H4 (cell line): ENCODE results near the gene SLC66A3. TPM values are rescaled to one million over a fixed set of nuclear protein-coding genes. Genes with fewer than 3 reads are reported as not detected.
A peak's percentile ranks its signal among the peaks of the same experiment; 100 is the strongest.

ENCODE experiments used
- DNase-seq: peaks from one replicate; pipeline ENCODE4 v3.0.0-alpha.2; 2015; ENCODE audit warnings: low spot score
- total RNA-seq: library from RNA; depleted of rRNA; stranded (reverse); fragments of >200 nt; shearing (Covaris generic); gene quantifications from 2 replicates; pipeline ENCODE4 v1.2.3, GENCODE V29; 2014

Gene SLC66A3
- total RNA-seq, 1 experiment from 2014 or later, result 16.1 TPM

DNA sequence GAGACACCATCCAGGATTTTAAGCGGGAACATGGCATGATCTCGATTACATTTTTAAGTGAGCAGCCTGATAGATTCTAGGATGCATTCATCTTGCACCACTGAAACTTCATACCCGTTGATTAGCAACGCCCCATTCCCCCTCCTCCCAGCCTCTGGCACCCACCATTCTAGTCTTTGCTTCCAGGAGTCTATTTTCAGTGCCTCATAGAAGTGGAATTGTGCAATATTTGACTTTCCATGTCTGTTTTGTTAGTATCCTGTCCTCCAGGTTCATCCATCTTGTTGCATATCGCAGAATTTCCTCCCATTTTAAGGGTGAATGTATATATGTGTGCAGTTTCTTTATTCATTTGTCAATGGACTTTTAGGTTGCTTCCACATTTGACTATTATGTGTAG, 20.9 kb upstream of the SLC66A3 start:
- DNase-seq, result no peak

DNA sequence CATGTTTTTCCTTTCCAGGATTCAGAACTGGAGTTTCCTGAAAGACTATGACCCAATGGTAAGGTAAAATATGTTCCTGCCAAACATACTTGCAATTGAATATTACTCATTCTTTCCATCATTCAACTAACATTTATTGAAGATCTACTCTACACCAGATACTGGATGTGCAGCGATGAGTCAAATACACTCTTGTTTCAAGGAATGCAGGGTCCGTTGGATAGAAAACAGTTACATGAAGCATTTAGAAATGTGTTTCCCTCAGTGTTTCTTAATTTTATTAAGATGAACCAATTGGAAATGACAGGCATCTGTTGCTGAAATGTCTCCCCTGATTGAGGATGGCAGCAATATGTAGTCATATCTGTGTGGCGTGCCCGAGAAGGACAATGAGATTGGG, 14.8 kb upstream of the SLC66A3 start:
- no peak for DNase-seq

DNA sequence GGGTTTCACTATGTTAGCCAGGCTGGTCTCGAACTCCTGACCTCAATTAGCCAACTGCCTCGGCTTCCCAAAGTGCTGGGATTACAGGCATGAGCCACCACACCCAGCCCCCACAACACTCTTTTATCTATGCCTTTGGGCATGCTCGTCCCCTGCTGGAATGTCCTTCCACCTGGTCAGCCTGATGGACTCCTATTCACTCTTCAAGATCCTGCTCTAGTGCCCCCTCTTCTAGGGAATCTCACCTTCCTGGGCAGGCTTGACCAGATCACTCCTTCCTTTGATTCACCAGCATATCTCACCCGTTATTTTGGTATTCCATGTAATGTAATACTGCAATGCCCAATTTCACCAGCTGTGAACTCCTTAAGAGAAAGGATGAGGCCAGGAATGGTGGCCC, 13.9 kb upstream of the SLC66A3 start:
- no peak for DNase-seq

DNA sequence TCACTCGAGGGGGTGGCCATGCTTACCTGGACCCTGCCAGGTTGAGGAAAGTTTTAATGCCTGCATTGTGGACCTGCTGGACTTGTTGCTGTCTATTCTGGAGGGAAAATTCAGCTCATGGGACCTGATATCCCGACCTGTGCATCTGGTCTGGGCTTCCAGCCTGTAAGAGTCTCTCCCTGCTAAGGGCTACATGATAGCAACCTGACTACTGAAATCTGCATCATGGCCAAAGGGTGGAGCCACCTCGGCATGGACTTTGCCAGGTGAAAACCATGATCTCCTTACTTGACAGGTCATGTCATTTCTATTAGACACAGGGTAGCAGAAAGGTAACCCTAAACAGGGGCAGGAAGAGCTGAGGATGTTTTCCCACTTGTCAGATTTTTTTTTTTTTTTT, 12.9 kb upstream of the SLC66A3 start:
- no peak for DNase-seq

DNA sequence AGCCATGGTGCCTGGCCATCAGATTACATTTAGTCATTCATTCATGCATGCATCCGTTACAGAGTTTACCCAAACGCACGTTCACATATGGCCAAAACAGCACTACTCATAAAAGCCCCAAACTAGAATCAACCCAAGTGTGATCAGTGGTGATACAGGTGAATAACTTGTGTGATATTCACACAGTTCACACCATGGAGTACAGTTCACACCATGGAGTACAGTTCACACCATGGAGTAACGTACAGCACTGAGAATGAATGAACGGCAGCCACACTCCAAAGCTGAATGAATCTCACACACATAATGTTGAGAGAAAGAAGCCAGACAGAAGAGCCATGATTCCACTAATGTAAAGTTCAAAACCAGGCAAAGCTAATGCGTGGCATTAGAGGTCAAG, 12.3 kb upstream of the SLC66A3 start:
- no peak for DNase-seq

DNA sequence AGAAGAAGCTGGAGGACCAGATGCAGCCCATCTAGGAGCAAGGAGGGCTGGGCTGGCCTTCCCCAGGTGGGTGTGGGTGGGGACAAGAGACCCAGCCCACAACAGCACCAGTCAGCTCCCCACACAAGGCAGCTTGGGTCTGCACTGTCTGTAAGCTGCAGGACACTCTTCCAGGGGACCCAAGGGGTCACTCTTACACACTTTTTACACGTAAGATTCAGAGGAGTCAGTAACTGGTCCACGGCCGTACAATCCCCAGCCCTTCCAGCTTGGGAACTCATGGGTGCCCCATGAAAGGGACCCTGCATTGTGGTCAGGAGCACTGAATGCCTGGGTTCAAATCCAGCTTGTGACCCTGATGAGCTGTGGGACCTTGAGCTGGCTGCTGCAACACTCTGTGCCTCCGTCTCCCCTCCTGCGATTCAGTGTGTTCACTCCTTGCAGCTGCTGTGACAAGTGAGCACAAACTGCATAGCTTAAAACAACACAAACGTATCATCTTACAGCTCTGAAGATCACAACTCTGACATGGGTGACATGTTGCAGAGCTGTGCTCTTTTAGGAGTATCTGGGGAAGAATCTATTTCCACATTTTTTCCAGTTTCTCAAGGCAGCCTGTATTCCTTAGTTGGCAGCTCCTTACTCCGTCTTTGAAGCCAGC, 11.1 kb upstream of the SLC66A3 start:
- DNase-seq, result no peak

DNA sequence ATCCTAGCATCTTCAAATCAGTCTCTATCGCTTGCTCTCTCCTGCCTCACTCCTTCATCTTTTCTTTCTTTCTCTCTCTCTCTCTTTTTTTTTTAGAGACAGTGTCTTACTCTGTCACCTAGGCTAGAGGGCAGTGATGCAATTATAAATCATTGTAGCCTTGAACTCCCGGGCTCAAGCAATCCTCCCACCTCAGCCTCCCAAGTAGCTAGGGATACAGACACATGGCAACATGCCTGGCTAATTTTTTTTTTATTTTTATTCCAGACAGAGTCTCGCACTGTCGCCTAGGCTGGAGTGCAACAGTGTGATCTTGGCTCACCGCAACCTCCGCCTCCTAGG, 10.6 kb upstream of the SLC66A3 start:
- DNase-seq, result no peak

DNA sequence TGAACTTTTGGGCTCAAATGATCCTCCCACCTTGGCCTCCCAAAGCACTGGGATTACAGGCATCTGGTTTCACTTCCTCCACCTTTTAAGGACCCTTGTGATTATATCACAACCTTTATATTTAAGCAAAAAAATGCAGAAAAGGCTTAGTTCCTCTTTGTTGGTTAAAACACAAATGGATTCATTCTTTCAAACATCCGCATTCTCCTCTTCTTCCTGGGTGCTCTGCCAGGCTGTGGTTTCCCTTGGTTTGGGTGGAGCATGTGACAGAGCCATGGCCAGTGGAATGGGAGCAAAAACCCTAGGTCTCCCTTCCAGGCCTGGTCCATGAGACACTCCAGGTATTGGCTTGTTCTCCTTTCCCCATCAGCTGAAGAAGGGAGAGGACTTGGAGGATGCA, 9.9 kb upstream of the SLC66A3 start:
- no peak for DNase-seq

DNA sequence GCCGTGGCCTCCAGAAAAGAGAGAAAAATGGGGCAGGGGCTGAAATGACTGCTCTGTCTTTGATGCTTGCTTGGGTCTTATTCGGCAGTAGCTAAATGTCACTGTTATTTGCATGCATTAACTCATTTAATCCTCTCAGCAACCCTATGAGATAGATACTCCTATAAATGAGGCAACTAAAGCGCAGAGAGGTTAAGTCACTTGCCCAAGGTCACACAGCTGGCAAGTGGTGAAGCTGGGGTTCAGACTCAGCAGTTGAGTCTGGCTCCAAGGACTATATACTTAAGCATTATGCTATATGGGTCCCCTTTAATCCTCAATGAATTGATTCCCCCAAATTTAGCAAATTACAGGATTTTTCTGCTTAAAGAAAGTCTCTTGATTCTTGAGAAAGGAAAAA, 9.2 kb upstream of the SLC66A3 start:
- DNase-seq, result no peak

DNA sequence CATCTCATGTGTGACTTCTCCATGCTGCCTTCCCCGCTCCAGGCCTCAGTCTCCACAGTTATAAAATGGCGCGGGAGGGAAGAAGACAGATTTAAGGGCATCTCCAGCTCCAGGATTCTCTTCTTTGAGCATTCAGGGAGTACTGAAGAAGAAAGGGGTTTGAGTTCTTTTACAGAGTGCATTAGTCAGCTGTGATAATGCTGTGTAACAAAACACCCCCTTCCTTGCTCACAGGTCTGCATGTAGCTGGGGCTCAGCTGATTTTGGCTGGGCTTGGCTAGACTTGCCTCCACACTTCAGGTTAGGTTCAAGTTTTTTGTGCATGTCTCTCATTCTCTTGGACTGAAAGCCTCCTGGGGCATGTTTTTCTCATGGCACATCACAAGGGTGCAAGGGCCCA, 8.0 kb upstream of the SLC66A3 start:
- DNase-seq, result no peak

DNA sequence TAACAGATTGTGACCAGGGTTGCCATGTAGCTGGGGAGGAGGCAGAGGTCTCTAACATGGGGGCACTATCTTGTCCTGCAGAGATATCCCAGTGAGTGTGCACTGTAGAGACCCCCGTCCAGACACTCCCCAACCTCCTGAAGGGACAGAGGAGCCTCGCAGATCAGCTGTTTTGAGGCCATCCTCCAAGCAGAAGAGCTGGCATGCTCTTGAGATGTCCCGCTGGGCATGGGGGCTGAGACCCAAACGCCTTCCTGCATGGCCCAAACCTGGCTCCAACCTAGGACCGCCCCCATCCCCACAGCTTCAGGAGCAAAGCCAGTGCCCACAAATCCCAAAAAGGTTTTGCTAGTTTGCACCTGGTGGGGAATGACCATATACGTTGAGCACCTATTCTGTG, 2.7 kb upstream of the SLC66A3 start:
- no peak for DNase-seq

DNA sequence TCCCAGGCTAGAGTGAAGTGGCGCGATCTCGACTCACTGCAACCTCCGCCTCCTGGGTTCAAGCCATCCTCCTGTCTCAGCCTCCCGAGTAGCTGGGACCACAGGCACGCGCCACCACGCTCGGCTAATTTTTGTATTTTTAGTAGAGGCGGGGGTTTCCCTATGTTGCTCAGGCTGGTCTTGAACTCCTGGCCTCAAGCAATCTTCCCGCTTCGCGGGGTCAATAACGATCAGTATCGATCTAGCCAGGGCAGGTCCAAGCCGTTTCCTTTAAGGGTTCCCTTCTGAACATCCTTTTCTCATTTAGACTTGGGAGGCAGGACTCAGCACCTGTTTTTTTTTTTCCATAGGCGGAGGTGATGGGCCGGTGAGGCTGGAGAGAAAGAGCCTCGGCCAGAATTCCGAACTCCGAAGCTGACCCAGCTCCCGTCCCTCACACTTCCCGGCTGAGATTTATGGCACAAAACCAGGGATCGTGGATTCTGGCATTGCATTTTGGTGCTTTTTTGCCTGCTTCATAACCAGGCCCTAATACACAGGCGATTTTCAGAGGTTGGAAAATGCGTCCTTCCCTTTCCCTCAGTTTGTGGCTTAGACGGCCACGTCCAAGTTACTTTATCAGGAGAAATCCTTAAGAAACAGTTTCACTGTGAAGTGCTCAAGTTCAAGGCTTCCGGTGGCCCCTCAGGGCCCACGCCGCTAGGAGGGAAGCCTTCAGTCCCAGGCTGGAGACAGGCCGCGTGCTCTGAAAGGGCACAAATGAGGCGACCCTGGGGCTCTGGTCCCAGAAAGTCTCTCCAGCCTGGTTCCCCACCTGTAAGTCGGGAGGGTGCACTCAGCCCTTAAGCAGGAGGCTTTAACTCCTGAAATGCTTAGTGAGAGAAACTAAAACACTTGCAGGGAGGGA, 998 bp upstream of the SLC66A3 start:
- no peak for DNase-seq

DNA sequence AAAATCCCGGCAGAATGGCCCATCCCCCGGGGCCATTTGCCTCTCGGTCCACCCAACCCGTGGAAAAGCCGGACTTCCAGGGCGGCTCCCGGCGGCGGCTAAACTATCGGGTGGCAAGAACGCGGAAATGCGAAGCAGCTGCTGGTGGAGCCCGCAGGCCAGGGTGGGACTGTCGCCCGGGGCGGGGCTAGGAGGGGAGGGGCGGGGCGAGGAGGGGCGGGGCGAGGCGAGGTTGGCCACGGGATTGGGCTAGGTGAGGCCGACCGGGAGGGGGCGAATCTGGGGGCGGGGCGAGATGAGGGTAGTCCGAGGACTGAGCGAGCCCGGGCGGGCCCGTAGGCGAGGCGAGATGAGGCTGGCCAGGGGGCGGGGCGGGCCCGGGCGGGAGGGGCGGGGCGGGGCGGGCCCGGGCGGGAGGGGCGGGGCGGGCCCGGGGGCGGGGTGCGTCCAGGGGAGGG, 315 bp upstream of the SLC66A3 start:
- peak; percentile 79 for DNase-seq

DNA sequence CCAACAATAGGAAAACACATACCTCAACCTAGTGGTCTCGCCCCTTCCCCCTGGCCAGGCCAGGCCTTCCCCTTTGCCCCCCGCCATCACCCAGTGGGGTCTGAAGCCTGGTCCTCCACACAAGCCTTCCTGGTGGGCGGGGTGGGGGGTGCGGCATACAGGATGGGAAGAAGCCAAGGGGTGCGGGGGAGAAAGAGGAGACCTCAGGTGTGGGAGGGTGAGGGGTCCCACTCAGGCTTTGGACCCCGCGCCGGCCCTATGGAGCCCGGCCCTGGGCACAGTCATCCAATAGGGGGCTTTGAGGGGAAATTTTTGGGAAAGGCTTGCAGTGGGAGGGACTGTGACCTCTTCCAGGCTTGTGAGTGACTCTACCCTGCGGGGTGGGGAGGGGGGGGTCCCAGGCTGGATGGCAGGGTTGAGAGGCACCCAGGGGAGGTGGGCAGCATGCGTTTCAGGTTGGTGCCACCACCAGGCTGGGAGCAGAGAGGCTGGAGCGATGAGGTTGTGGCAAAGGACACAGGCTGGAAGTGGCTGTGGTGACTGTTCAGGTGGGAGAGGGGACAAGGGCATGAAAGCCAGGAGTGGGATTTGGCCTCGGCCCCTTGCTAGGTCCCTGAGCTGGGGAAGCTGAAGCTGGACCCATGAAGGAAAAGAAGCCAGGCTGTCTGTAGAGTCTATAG, 1.3 kb downstream of the SLC66A3 start:
- DNase-seq, result no peak

DNA sequence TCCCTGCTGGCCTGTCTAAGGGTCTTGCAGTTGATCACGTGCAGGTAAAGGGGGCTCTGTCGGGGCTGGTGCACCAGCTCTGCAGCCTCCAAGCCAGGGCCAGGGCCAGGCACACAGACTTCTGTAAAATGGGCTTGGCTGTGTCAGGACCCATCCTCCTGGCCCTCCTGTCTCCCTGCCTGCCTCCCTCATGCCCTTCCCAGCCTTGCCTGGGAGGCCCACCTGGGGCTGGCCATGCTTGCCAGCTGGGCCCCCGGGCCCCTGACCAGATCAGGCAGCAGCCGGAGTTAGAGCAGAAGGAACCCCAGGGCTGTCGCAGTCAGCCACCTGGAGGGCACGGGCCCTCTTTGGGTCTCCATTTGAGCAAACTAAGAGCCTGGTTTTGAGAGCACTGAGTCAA, 2.0 kb downstream of the SLC66A3 start:
- DNase-seq, result no peak

DNA sequence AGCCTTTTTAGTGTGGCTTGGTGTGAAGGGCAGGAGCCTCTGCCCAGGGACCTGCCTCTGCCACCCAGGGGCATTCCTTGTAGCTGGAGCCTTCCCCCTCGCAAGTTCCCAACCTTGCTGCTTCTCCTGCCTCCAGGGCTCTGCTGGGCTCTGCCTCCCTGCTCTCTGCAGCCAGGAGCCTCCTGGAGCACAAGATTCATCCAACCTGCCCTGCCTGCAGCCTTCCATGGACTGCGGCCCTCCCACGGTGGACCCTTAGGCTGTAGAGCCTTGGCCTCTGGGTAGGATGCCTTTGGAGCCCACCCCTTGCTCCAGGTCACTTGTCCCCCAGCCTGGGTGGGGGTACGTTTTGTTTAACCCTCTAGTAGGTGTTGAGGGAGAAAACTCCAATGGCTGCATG, 2.5 kb downstream of the SLC66A3 start:
- no peak for DNase-seq

DNA sequence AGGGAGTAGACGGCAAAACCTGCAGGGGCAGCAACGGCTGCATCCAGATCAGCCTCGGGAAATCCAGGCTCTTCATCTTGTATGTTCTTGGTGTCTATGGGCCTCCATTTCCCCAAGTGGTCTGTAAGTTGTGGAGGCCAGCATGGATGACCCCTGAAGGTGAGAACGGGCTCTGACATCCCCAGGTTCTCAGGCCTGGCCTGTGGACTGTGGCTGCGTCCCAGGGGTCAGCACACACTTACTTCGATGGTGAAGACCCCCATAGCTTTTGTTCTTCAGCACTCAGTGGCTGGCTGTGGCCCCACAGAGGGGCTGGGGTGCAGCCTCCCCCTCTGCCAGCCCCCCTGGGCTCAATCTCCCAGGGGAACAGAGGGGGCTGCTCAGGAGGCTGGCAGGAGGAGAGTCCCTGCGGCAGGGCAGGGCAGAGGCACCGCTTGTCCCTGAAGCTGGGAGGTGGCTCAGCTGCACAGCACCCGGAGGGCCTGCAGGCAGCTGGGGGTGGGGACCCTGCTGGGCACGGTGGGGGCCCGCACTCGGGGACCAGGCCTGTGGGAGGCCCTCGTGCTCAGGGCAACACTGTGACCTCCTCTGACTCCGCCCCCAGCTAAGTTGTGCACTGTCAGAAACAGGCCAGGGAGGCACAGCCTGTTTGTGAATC, 3.8 kb downstream of the SLC66A3 start:
- DNase-seq, result no peak

DNA sequence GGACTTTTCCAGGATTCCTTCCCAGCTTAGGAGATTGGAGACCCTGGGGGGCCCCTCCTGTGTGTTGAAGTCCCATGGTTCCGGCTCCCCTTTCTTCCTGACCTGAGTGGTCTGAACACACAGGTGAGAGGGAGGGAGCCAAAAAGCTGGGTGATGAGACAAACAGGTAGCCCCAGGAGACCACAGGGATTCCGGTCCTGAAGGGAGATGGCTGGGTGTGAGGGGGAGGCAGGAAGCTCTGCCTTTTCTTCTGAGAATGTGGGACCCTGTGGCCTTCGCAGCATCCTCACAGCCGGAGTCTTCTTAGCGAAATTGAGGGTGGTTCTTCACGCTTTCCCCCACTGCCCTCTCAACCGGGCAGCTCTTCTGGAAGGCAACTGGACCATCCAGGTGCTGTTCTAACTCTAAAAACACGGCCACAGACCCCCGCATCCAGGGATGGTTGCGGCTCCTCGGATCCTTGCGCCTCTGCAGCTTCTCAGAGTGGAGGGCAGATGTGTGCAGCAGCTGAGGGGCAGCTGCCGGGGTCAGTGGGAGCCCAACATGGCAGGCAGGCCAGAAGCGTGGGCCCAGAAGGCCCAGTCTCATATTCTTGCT, 4.4 kb downstream of the SLC66A3 start:
- no peak for DNase-seq

DNA sequence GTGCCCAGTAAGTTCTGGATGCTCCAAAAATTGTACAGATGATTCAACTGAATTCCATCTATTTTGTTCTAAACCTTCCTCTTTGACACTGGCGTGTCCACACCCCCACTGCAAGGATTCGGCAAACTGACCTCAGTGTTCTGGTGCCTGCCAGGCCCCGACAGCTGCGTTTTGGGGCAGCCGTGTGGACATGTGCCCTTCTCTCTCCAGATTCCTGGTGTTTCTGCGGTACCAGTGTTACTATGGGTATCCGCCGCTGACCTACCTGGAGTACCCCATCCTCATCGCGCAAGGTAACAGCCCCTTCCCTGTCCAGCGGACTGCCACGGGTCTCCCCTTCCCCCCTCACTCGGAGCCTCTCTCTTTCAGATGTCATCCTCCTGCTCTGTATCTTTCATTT, 5.0 kb downstream of the SLC66A3 start:
- no peak for DNase-seq

DNA sequence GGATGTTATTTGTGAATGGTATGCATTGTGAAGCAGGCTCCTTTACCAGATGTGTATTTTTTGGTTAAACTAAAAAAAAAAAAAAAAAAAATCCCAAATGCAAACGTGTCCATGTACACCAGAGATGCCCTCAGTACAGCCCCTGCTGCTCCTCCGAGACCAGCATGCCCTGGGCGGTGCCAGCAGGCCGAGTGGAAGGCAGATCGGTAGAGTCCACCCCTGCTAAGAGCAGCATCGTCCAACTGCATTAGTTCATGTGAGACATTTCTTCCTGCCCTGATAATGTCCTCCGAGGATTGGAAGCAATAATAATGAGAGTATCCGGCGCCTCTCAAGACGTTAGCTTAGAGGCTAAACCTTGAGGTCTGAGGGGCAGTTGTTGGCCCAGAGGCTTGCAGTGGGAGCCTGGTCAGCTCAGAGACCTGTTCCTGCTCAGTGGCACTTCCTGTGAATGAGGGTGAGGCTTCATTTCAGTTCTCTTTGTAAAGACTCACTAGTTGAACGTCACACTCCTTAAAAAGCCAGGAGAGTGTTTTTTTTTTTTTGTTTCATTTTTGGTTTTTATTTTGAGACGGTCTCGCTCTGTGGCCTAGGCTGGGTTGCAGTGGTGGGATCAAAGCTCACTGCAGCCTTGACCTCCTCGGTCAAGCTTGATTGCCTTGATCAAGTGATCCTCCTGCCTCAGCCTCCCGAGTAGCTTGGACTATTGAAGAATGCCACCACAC, 5.6 kb downstream of the SLC66A3 start:
- DNase-seq, result no peak

DNA sequence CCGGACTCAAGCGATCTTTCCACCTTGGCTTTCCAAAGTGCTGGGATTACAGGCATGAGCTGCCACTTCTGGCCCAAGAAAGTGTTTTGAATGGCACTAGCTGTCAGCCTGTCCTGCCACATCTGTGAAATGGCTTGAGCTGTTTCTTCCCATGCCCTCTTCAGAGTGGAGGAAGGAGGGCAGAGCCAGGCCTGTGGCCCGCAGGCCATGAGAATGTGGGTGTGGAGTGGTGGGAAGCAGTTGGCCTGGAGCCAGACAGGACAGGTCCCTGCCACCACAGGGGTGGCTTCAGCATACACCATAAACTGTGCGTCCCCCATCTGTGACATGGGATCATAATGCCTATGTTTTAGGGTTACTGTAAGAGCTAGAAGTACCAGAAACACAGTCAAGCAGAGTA, 6.5 kb downstream of the SLC66A3 start:
- no peak for DNase-seq
